ENCODE measurements around the gene SEC14L3. TPM values are rescaled to one million over a fixed set of nuclear protein-coding genes. Genes with fewer than 3 reads are reported as not detected.

SEC14L3 gene
- total RNA-seq, 1 experiment from 2014 or later: not detected

DNA sequence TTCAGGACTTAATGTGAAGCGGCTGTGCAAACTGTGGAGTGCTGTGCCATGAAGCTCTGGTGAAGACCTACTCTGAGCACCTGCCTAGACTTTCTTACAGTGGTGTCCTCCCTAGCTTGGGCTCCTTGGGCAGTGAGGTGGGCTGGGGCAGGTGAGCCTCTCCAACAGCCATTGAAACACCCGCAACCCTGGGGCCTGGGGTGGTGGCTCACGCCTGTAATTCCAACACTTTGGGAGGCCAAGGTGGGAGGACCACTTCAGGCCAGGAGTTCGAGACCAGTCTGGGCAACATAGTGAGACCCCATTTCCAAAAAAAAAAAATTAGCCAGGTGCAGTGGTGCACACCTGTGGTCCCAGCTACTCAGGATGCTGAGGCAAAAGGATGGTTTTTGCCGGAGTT, 14.3 kb upstream of the SEC14L3 start:
- Histone ChIP-seq H3K79me2 (ENCODE audit: insufficient read depth, low read length) (no peaks in the 10 kb centered on the region), H3K18ac (ENCODE audit: insufficient read length, low read depth, low read length) (no peak overlapping the region), H4K91ac (ENCODE audit: insufficient read length, low read depth, low read length) (no peak overlapping the region), H2AK5ac (ENCODE audit: insufficient read length, low read length) (no peak overlapping the region), H3K9me3 (ENCODE audit: control insufficient read depth, low read depth, low read length) (no peaks in the 10 kb centered on the region), H3K79me1 (ENCODE audit: insufficient read depth, low read depth, low read length, poor library complexity, severe bottlenecking) (no peaks in the 10 kb centered on the region), H3K4me2 (ENCODE audit: insufficient read depth, insufficient read length, low read length) (no peak overlapping the region), H3T11ph (ENCODE audit: low read length) (no peak overlapping the region), H4K5ac (ENCODE audit: insufficient read length, low read depth, low read length) (no peak overlapping the region), H2BK15ac (ENCODE audit: low read depth, low read length) (no peak overlapping the region), H4K8ac (replicated peaks; ENCODE audit: insufficient read length, low read depth, low read length) (no peak overlapping the region), H2AFZ (ENCODE audit: low read length) (no peak overlapping the region), H3K27me3 (ENCODE audit: insufficient read depth, low read length) (no peaks in the 10 kb centered on the region), H3K56ac (ENCODE audit: insufficient read length, low read depth, low read length) (no peak overlapping the region), H3K23me2 (ENCODE audit: insufficient read length, low read depth, low read length, poor library complexity, severe bottlenecking) (no peaks in the 10 kb centered on the region), H2BK120ac (ENCODE audit: low read depth, low read length, poor library complexity, severe bottlenecking) (no peak overlapping the region), H3K23ac (ENCODE audit: insufficient read length, low read depth, low read length) (no peak overlapping the region), H2BK20ac (ENCODE audit: low read depth, low read length, poor library complexity, severe bottlenecking) (no peak overlapping the region), H3K27ac (ENCODE audit: insufficient read length, low read depth, low read length) (no peak overlapping the region), H2BK12ac (ENCODE audit: insufficient read length, low read depth, low read length) (no peak overlapping the region), H2BK5ac (ENCODE audit: insufficient read length, low read length) (no peak overlapping the region), H3K4me1 (ENCODE audit: insufficient read depth, low read length) (no peaks in the 10 kb centered on the region), H3K14ac (ENCODE audit: insufficient read depth, low read length) (no peak overlapping the region), H4K20me1 (ENCODE audit: control insufficient read depth, insufficient read depth, insufficient read length) (no peaks in the 10 kb centered on the region), H3K9ac (ENCODE audit: extremely low read depth, insufficient read length, low read length) (no peak overlapping the region), H3K4ac (ENCODE audit: low read depth, low read length) (no peak overlapping the region)
- WGBS (ENCODE audit: extremely low coverage, insufficient read length, low lambda C conversion rate): no CpG with 5 or more reads among the region's 5 CpGs
- H3K36me3 Mint-ChIP-seq (ENCODE audit: insufficient read depth in 1 of 3, low read depth in 3 of 3): no peaks in the 10 kb centered on the region
- H3K4me3 Mint-ChIP-seq: no peak overlapping the region
- H3K27ac Mint-ChIP-seq: no peak overlapping the region
- peaks cover 0 to 6% of the 10 kb centered on the region in 2 experiments; a peak in 3 of 4 replicates for H3K4me1 Mint-ChIP-seq
- H3K27me3 Mint-ChIP-seq (ENCODE audit: low read depth): peaks cover 6% of the 10 kb centered on the region
- H3K9me3 Mint-ChIP-seq: no peaks in the 10 kb centered on the region; a peak in 1 of 5 replicates
- TF ChIP-seq, protein P1, sequence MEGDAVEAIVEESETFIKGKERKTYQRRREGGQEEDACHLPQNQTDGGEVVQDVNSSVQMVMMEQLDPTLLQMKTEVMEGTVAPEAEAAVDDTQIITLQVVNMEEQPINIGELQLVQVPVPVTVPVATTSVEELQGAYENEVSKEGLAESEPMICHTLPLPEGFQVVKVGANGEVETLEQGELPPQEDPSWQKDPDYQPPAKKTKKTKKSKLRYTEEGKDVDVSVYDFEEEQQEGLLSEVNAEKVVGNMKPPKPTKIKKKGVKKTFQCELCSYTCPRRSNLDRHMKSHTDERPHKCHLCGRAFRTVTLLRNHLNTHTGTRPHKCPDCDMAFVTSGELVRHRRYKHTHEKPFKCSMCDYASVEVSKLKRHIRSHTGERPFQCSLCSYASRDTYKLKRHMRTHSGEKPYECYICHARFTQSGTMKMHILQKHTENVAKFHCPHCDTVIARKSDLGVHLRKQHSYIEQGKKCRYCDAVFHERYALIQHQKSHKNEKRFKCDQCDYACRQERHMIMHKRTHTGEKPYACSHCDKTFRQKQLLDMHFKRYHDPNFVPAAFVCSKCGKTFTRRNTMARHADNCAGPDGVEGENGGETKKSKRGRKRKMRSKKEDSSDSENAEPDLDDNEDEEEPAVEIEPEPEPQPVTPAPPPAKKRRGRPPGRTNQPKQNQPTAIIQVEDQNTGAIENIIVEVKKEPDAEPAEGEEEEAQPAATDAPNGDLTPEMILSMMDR (conservative IDR thresholded peaks at IDR 0.05): no peak
- no peak for DNase-seq

All from H9 (cell line).